Glutamatergic neuron (in vitro differentiated cells): Measurements from ENCODE around the gene PER3. TPM values are rescaled to one million over a fixed set of nuclear protein-coding genes. Genes with fewer than 3 reads are reported as not detected.

Experiments used
- DNase-seq: peaks from one replicate; pipeline ENCODE4 v3.0.0; 2022
- H3K27ac Mint-ChIP-seq: one replicate; pipeline ENCODE4 v1.8.0; 2020; ENCODE audit warnings: mild to moderate bottlenecking, mixed read lengths, inconsistent platforms; ENCODE audit not compliant: unreplicated experiment
- H3K27me3 Mint-ChIP-seq: one replicate; pipeline ENCODE4 v1.8.0; 2020; ENCODE audit warnings: mild to moderate bottlenecking, moderate library complexity, mixed read lengths, inconsistent platforms; ENCODE audit not compliant: unreplicated experiment
- H3K36me3 Mint-ChIP-seq: one replicate; pipeline ENCODE4 v1.8.0; 2020; ENCODE audit warnings: mild to moderate bottlenecking, mixed read lengths, inconsistent platforms; ENCODE audit not compliant: unreplicated experiment
- H3K4me1 Mint-ChIP-seq: one replicate; pipeline ENCODE4 v1.8.0; 2020; ENCODE audit warnings: mild to moderate bottlenecking, low read depth, mixed read lengths, inconsistent platforms; ENCODE audit not compliant: unreplicated experiment
- H3K4me3 Mint-ChIP-seq: one replicate; pipeline ENCODE4 v1.8.0; 2020; ENCODE audit warnings: mild to moderate bottlenecking, mixed read lengths, inconsistent platforms; ENCODE audit not compliant: unreplicated experiment
- H3K9me3 Mint-ChIP-seq: one replicate; pipeline ENCODE4 v1.8.0; 2020; ENCODE audit warnings: mild to moderate bottlenecking, moderate library complexity, mixed read lengths, inconsistent platforms; ENCODE audit not compliant: unreplicated experiment
- total RNA-seq: library from RNA; stranded (reverse); fragmentation: NEBNext Ultra II Directional; extraction: Animal tissue kit (Norgen Biotek cat#: 25700); gene quantifications from one replicate; pipeline ENCODE4 v1.2.1, GENCODE V29; 2021; ENCODE audit not compliant: unreplicated experiment
- TF ChIP-seq, protein P1 (sequence below): fragments of 200-600 bp; sonication (generic); IDR thresholded peaks from one replicate; pipeline ENCODE4 v1.5.0; 2021; ENCODE audit not compliant: partially characterized antibody, unreplicated experiment

Gene PER3
- total RNA-seq, 1 donor from 2014 or later = 3.6 TPM

- Mint-ChIP-seq H3K4me1 (no peaks in the 10 kb centered on the region), H3K27ac (no peak overlapping the region), H3K4me3 (no peak overlapping the region), H3K9me3 (no peaks in the 10 kb centered on the region), H3K36me3 (no peaks in the 10 kb centered on the region), H3K27me3 (peaks cover 4% of the 10 kb centered on the region)
- DNase-seq = no peak
- TF ChIP-seq, protein P1, sequence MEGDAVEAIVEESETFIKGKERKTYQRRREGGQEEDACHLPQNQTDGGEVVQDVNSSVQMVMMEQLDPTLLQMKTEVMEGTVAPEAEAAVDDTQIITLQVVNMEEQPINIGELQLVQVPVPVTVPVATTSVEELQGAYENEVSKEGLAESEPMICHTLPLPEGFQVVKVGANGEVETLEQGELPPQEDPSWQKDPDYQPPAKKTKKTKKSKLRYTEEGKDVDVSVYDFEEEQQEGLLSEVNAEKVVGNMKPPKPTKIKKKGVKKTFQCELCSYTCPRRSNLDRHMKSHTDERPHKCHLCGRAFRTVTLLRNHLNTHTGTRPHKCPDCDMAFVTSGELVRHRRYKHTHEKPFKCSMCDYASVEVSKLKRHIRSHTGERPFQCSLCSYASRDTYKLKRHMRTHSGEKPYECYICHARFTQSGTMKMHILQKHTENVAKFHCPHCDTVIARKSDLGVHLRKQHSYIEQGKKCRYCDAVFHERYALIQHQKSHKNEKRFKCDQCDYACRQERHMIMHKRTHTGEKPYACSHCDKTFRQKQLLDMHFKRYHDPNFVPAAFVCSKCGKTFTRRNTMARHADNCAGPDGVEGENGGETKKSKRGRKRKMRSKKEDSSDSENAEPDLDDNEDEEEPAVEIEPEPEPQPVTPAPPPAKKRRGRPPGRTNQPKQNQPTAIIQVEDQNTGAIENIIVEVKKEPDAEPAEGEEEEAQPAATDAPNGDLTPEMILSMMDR = no peak
These were observed 72.9 kb downstream of the PER3 start for GRCh38 chr1:7857000-7857399.

DNA sequence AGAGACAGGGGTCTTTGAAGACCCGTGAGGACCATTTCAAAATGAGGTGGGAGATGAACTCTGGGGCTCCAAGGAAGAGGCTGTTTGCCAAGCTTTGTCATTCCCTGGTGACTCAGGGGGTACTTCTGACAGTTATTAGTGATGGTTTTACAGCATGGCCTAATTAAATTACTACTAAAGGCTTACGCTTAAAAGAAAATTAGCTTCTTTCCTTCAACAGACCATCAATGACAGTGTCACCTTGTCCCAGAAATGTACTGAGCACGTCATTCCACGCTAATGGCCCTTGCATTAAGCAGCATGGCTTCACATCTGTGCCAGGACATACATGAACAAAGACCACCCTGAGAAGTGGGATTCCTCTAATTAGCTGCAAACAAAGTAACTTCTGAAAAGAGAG, 73.9 kb downstream of the PER3 start:
- TF ChIP-seq, protein P1 = no peak
- no peaks in the 10 kb centered on the region for H3K4me1 Mint-ChIP-seq
- DNase-seq = no peak
- no peak overlapping the region for H3K4me3 Mint-ChIP-seq
- H3K27ac Mint-ChIP-seq = no peak overlapping the region
- no peaks in the 10 kb centered on the region for H3K36me3 Mint-ChIP-seq
- no peaks in the 10 kb centered on the region for H3K9me3 Mint-ChIP-seq
- H3K27me3 Mint-ChIP-seq = peaks cover 4% of the 10 kb centered on the region

- no peaks in the 10 kb centered on the region for H3K36me3 Mint-ChIP-seq
- TF ChIP-seq, protein P1 = no peak
- H3K9me3 Mint-ChIP-seq = no peaks in the 10 kb centered on the region
- H3K4me3 Mint-ChIP-seq = no peak overlapping the region
- DNase-seq = no peak
- H3K27ac Mint-ChIP-seq = no peak overlapping the region
- peaks cover 2% of the 10 kb centered on the region for H3K4me1 Mint-ChIP-seq
- peaks cover 4% of the 10 kb centered on the region for H3K27me3 Mint-ChIP-seq
These were observed 75.3 kb downstream of the PER3 start for GRCh38 chr1:7859406-7859805.

- Mint-ChIP-seq H3K27me3 (peaks cover 4% of the 10 kb centered on the region), H3K27ac (peak overlapping the region; percentile 38), H3K9me3 (no peaks in the 10 kb centered on the region), H3K36me3 (no peaks in the 10 kb centered on the region), H3K4me3 (no peak overlapping the region), H3K4me1 (peaks cover 2% of the 10 kb centered on the region)
- TF ChIP-seq, protein P1 = no peak
- DNase-seq = no peak
These were observed 76.0 kb downstream of the PER3 start for GRCh38 chr1:7860130-7860529.

DNA sequence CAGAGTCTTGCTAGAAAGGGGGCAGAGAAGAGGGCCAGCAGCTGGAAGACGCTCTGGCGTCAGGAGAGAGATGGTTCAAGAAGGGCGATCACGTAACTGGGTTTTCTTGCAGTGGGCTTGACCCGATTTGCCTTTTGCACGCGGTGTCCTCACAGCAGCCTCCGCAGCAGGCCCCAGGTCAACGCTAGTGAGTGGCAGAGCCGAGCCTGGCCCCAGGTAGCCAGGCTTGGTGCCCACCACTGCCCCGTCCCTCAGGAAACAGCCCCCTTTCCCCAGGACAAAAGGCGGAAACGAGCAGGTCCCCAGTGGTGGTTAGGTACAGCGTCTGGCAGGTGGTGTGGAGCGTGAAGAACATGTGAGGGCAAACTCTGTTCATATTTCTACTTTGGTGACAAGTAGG, 77.4 kb downstream of the PER3 start:
- peaks cover 5% of the 10 kb centered on the region for H3K27me3 Mint-ChIP-seq
- peaks cover 2% of the 10 kb centered on the region for H3K4me1 Mint-ChIP-seq
- TF ChIP-seq, protein P1 = no peak
- H3K4me3 Mint-ChIP-seq = no peak overlapping the region
- no peak overlapping the region for H3K27ac Mint-ChIP-seq
- no peaks in the 10 kb centered on the region for H3K36me3 Mint-ChIP-seq
- no peaks in the 10 kb centered on the region for H3K9me3 Mint-ChIP-seq
- no peak for DNase-seq
